ENCODE measurements around the gene CUEDC1. TPM values are rescaled to one million over a fixed set of nuclear protein-coding genes. Genes with fewer than 3 reads are reported as not detected.
"Not testable (repeated sequence)": the region's sequence is repeated elsewhere in the genome, so short reads cannot be mapped to it uniquely, and the experiment has no call there.

Gene CUEDC1
- total RNA-seq, 1 donor from 2014 or later, result 14.5 TPM

DNA sequence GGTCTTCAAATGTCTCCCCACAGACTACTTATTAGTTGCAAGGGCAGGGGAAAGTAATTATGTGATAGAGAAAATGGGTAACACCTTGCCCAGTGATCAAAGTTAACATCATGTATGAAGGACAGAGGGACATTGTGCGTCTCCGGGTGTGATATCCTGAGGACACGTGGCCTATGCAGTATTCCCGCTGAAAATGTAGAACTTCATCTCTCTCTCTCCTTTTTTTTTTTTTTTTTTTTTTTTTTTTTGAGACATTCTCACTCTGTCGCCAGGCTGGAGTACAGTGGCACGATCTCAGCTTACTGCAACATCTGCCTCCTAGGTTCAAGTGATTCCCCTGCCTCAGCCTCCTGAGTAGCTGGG is 7.9 kb upstream of the CUEDC1 start:
- no peak for DNase-seq (ENCODE audit: low read depth)
- no peak overlapping the region for H3K4me3 ChIP-seq (ENCODE audit: low read depth, low read length)
- TF ChIP-seq, protein P1, sequence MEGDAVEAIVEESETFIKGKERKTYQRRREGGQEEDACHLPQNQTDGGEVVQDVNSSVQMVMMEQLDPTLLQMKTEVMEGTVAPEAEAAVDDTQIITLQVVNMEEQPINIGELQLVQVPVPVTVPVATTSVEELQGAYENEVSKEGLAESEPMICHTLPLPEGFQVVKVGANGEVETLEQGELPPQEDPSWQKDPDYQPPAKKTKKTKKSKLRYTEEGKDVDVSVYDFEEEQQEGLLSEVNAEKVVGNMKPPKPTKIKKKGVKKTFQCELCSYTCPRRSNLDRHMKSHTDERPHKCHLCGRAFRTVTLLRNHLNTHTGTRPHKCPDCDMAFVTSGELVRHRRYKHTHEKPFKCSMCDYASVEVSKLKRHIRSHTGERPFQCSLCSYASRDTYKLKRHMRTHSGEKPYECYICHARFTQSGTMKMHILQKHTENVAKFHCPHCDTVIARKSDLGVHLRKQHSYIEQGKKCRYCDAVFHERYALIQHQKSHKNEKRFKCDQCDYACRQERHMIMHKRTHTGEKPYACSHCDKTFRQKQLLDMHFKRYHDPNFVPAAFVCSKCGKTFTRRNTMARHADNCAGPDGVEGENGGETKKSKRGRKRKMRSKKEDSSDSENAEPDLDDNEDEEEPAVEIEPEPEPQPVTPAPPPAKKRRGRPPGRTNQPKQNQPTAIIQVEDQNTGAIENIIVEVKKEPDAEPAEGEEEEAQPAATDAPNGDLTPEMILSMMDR (conservative IDR thresholded peaks at IDR 0.05; ENCODE audit: low read depth, low read length), result no peak

- TF ChIP-seq, protein P1 (conservative IDR thresholded peaks at IDR 0.05; ENCODE audit: low read depth, low read length), result no peak
- H3K4me3 ChIP-seq (ENCODE audit: low read depth, low read length), result no peak overlapping the region
- no peak for DNase-seq (ENCODE audit: low read depth)
These were observed 7.3 kb upstream of the CUEDC1 start for GRCh38 chr17:57962279-57963148.

- no peak for DNase-seq (ENCODE audit: low read depth)
- TF ChIP-seq, protein P1 (conservative IDR thresholded peaks at IDR 0.05; ENCODE audit: low read depth, low read length), result no peak
- no peak overlapping the region for H3K4me3 ChIP-seq (ENCODE audit: low read depth, low read length)
These were observed 4.7 kb upstream of the CUEDC1 start for GRCh38 chr17:57959929-57960328.

DNA sequence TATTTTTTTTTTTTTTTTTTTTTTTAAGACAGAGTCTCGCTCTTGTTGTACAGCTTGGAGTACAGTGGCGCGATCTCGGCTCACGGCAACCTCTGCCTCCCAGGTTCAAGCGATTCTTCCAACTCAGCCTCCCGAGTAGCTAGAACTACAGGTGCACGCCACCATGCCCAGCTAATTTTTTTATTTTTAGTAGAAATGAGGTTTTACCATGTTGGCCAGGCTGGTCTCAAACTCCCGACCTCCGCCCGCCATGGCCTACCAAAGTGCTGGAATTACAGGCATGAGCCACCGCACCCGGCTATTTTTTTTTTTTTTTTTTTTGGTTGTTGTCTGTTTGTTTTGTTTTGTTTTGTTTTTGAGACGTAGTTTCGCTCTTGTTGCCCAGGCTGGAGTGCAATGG is 3.2 kb upstream of the CUEDC1 start:
- H3K4me3 ChIP-seq (ENCODE audit: low read depth, low read length); DNase-seq (ENCODE audit: low read depth): not testable (repeated sequence)

GRCh38 chr17:57957886-57958285 is 2.7 kb upstream of the CUEDC1 start:
- no peak for DNase-seq (ENCODE audit: low read depth)
- no peak overlapping the region for H3K4me3 ChIP-seq (ENCODE audit: low read depth, low read length)
- TF ChIP-seq, protein P1 (conservative IDR thresholded peaks at IDR 0.05; ENCODE audit: low read depth, low read length), result no peak

GRCh38 chr17:57957120-57957850 is 2.1 kb upstream of the CUEDC1 start:
- no peak overlapping the region for H3K4me3 ChIP-seq (ENCODE audit: low read depth, low read length)
- TF ChIP-seq, protein P1 (conservative IDR thresholded peaks at IDR 0.05; ENCODE audit: low read depth, low read length), result no peak
- no peak for DNase-seq (ENCODE audit: low read depth)

GRCh38 chr17:57956291-57957119 is 1.3 kb upstream of the CUEDC1 start:
- DNase-seq (ENCODE audit: low read depth), result no peak
- no peak overlapping the region for H3K4me3 ChIP-seq (ENCODE audit: low read depth, low read length)
- TF ChIP-seq, protein P1 (conservative IDR thresholded peaks at IDR 0.05; ENCODE audit: low read depth, low read length), result no peak
